A549 (cell line): ENCODE data around the gene PTPRS.

ENCODE experiments used
- CHD2 ChIP-seq: fragments of 150-350 bp; IDR thresholded peaks from 2 replicates; pipeline ENCODE4 v1.6.1; 2014; ENCODE audit warnings: low read length; ENCODE audit not compliant: partially characterized antibody
- ESRRA ChIP-seq: fragments of 150-350 bp; IDR thresholded peaks from 2 replicates; pipeline ENCODE4 v1.6.1; 2014; ENCODE audit warnings: mild to moderate bottlenecking, low read length, borderline replicate concordance
- FOSL2 ChIP-seq, 2 experiments: fragments of 450-650 bp in 1 of 2; fragments of >200 bp in 1 of 2; sonication (Bioruptor Twin) in 1 of 2; formaldehyde crosslinking; IDR thresholded peaks; 2 replicates each; pipeline versions ENCODE4 v1.5.0 to v1.6.1; 2016 to 2020; ENCODE audit warnings: mild to moderate bottlenecking in 1 of 2, moderate library complexity in 1 of 2
- GATA3 ChIP-seq: IDR thresholded peaks from 2 replicates; pipeline ENCODE4 v1.6.1; 2012; ENCODE audit warnings: borderline replicate concordance
- HDAC2 ChIP-seq: fragments of 200-600 bp; sonication (generic); IDR thresholded peaks from 2 replicates; pipeline ENCODE4 v1.6.1; 2016
- KDM1A ChIP-seq: fragments of 200-600 bp; sonication (generic); IDR thresholded peaks from 2 replicates; pipeline ENCODE4 v1.6.1; 2016; ENCODE audit warnings: low read depth, mild to moderate bottlenecking
- MYC ChIP-seq: IDR thresholded peaks from 2 replicates; pipeline ENCODE4 v1.6.1; 2012; ENCODE audit warnings: mild to moderate bottlenecking, inconsistent platforms, low read length, improper control_type of control experiment, borderline replicate concordance
- POLR2A ChIP-seq: IDR thresholded peaks from 2 replicates; pipeline ENCODE4 v1.6.1; 2012; ENCODE audit warnings: mild to moderate bottlenecking, low read length
- RAD21 ChIP-seq, 2 experiments: fragments of >200 bp in 1 of 2; sonication (Bioruptor Twin) in 1 of 2; formaldehyde crosslinking in 1 of 2; IDR thresholded peaks in 1 of 2; conservative IDR thresholded peaks in 1 of 2; 2 replicates in 1 of 2; 3 replicates in 1 of 2; pipeline ENCODE4 v1.6.1; 2012 to 2018; ENCODE audit warnings: inconsistent platforms in 1 of 2
- RCOR1 ChIP-seq: fragments of 150-350 bp; IDR thresholded peaks from 2 replicates; pipeline ENCODE4 v1.6.1; 2014; ENCODE audit warnings: antibody characterized with exemption, low read length, low read depth
- REST ChIP-seq: fragments of 200-600 bp; sonication (generic); IDR thresholded peaks from 2 replicates; pipeline ENCODE4 v1.6.1; 2016; ENCODE audit warnings: antibody characterized with exemption, mild to moderate bottlenecking, moderate library complexity
- TFCP2L1 ChIP-seq: fragments of 250-450 bp; sonication (Bioruptor Pico); IDR thresholded peaks from 2 replicates; pipeline ENCODE4 v1.5.0; 2021; ENCODE audit warnings: mild to moderate bottlenecking
- ZNF302 ChIP-seq: fragments of 250-450 bp; sonication (Bioruptor Pico); IDR thresholded peaks from 2 replicates; pipeline ENCODE4 v1.9.0; 2021; ENCODE audit warnings: inconsistent platforms, mild to moderate bottlenecking, moderate library complexity
- TF ChIP-seq, protein P1 (sequence below): fragments of >200 bp; sonication (Bioruptor Twin); formaldehyde crosslinking; IDR thresholded peaks from 3 replicates; pipeline ENCODE4 v1.5.1; 2016

- no peak for TF ChIP-seq CHD2
- no peak for TF ChIP-seq MYC
- no peak for TF ChIP-seq REST
- no peak for TF ChIP-seq GATA3
- TF ChIP-seq ESRRA = no peak
- TF ChIP-seq POLR2A = no peak
- no peak for TF ChIP-seq RAD21 (conservative IDR thresholded peaks at IDR 0.05 in 1 of 2, IDR thresholded peaks at IDR 0.05 in 1 of 2)
- no peak for TF ChIP-seq RCOR1
- TF ChIP-seq, protein P1, sequence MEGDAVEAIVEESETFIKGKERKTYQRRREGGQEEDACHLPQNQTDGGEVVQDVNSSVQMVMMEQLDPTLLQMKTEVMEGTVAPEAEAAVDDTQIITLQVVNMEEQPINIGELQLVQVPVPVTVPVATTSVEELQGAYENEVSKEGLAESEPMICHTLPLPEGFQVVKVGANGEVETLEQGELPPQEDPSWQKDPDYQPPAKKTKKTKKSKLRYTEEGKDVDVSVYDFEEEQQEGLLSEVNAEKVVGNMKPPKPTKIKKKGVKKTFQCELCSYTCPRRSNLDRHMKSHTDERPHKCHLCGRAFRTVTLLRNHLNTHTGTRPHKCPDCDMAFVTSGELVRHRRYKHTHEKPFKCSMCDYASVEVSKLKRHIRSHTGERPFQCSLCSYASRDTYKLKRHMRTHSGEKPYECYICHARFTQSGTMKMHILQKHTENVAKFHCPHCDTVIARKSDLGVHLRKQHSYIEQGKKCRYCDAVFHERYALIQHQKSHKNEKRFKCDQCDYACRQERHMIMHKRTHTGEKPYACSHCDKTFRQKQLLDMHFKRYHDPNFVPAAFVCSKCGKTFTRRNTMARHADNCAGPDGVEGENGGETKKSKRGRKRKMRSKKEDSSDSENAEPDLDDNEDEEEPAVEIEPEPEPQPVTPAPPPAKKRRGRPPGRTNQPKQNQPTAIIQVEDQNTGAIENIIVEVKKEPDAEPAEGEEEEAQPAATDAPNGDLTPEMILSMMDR = no peak
- no peak for TF ChIP-seq TFCP2L1 (CRISPR knock-in tag)
- TF ChIP-seq HDAC2 = no peak
- no peak for TF ChIP-seq ZNF302 (CRISPR knock-in tag)
- no peak for TF ChIP-seq FOSL2 (IDR thresholded peaks at IDR 0.05)
- TF ChIP-seq FOSL2 (CRISPR knock-in tag; IDR thresholded peaks at IDR 0.05) = no peak
- TF ChIP-seq KDM1A = no peak
Observed at GRCh38 chr19:5336195-5336965, 4.2 kb downstream of the PTPRS start.
